KMS-11 (cell line): ENCODE results near the gene TANC1.

Source experiments
- H2AFZ ChIP-seq: fragments of 200-600 bp; sonication (generic); 2 replicates; pipeline ENCODE4 v1.6.1; 2016; ENCODE audit warnings: antibody characterized with exemption, mixed run types, low read depth
- H3K27ac ChIP-seq: fragments of 200-600 bp; sonication (generic); 2 replicates; pipeline ENCODE4 v1.6.1; 2016; ENCODE audit warnings: mild to moderate bottlenecking, mixed run types
- H3K27me3 ChIP-seq: fragments of 200-600 bp; sonication (generic); 2 replicates; pipeline ENCODE4 v1.6.1; 2017; ENCODE audit warnings: mild to moderate bottlenecking, low read depth, mixed run types, moderate library complexity; ENCODE audit not compliant: insufficient read depth
- H3K36me3 ChIP-seq: fragments of 200-600 bp; sonication (generic); 2 replicates; pipeline ENCODE4 v1.6.1; 2017; ENCODE audit warnings: mild to moderate bottlenecking, mixed run types; ENCODE audit not compliant: insufficient read depth
- H3K4me1 ChIP-seq: fragments of 200-600 bp; sonication (generic); 2 replicates; pipeline ENCODE4 v1.6.1; 2016; ENCODE audit warnings: mild to moderate bottlenecking, low read depth, mixed run types; ENCODE audit not compliant: poor library complexity, severe bottlenecking
- H3K4me2 ChIP-seq: fragments of 200-600 bp; sonication (generic); 2 replicates; pipeline ENCODE4 v1.7.0; 2016; ENCODE audit warnings: mild to moderate bottlenecking, mixed run types
- H3K4me3 ChIP-seq: fragments of 200-600 bp; sonication (generic); IDR thresholded peaks from 2 replicates; pipeline ENCODE4 v1.6.1; 2017; ENCODE audit warnings: low read depth, low read length, mixed read lengths; ENCODE audit not compliant: insufficient read depth
- H3K79me2 ChIP-seq: fragments of 200-600 bp; sonication (generic); 2 replicates; pipeline ENCODE4 v1.6.1; 2016; ENCODE audit warnings: low read depth, mixed run types; ENCODE audit not compliant: insufficient read depth
- H3K9ac ChIP-seq: fragments of 200-600 bp; sonication (generic); 2 replicates; pipeline ENCODE4 v1.6.1; 2016; ENCODE audit warnings: mild to moderate bottlenecking, mixed run types
- H4K20me1 ChIP-seq: fragments of 200-600 bp; sonication (generic); 2 replicates; pipeline ENCODE4 v1.6.1; 2016; ENCODE audit warnings: mild to moderate bottlenecking, mixed run types; ENCODE audit not compliant: insufficient read depth
- TF ChIP-seq, protein P1 (sequence below): fragments of 200-600 bp; sonication (generic); conservative IDR thresholded peaks from 2 replicates; pipeline ENCODE4 v1.6.1; 2017; ENCODE audit warnings: low read depth, mild to moderate bottlenecking, antibody characterized with exemption, low read length, moderate library complexity, mixed read lengths

Gene TANC1

GRCh38 chr2:159196393-159196925 lies 228.0 kb downstream of the TANC1 start:
- Histone ChIP-seq H3K4me1 (peaks cover 9% of the 10 kb centered on the region), H3K4me3 (no peak overlapping the region), H2AFZ (no peak overlapping the region), H3K27me3 (no peaks in the 10 kb centered on the region), H3K9ac (no peak overlapping the region), H3K27ac (no peak overlapping the region), H4K20me1 (no peaks in the 10 kb centered on the region), H3K36me3 (no peaks in the 10 kb centered on the region; the same call in 1 of the 2 replicates), H3K4me2 (no peak overlapping the region), H3K79me2 (no peaks in the 10 kb centered on the region)
- TF ChIP-seq, protein P1, sequence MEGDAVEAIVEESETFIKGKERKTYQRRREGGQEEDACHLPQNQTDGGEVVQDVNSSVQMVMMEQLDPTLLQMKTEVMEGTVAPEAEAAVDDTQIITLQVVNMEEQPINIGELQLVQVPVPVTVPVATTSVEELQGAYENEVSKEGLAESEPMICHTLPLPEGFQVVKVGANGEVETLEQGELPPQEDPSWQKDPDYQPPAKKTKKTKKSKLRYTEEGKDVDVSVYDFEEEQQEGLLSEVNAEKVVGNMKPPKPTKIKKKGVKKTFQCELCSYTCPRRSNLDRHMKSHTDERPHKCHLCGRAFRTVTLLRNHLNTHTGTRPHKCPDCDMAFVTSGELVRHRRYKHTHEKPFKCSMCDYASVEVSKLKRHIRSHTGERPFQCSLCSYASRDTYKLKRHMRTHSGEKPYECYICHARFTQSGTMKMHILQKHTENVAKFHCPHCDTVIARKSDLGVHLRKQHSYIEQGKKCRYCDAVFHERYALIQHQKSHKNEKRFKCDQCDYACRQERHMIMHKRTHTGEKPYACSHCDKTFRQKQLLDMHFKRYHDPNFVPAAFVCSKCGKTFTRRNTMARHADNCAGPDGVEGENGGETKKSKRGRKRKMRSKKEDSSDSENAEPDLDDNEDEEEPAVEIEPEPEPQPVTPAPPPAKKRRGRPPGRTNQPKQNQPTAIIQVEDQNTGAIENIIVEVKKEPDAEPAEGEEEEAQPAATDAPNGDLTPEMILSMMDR = no peak

GRCh38 chr2:159199236-159199635 lies 230.8 kb downstream of the TANC1 start:
- no peak overlapping the region for H3K9ac ChIP-seq
- no peak overlapping the region for H2AFZ ChIP-seq
- H3K4me3 ChIP-seq = no peak overlapping the region
- no peaks in the 10 kb centered on the region for H3K79me2 ChIP-seq
- no peak overlapping the region for H3K27ac ChIP-seq
- H3K27me3 ChIP-seq = no peaks in the 10 kb centered on the region
- no peaks in the 10 kb centered on the region; the same call in 1 of the 2 replicates for H3K36me3 ChIP-seq
- peaks cover 9% of the 10 kb centered on the region for H3K4me1 ChIP-seq
- H4K20me1 ChIP-seq = no peaks in the 10 kb centered on the region
- TF ChIP-seq, protein P1 = no peak
- no peak overlapping the region for H3K4me2 ChIP-seq

DNA sequence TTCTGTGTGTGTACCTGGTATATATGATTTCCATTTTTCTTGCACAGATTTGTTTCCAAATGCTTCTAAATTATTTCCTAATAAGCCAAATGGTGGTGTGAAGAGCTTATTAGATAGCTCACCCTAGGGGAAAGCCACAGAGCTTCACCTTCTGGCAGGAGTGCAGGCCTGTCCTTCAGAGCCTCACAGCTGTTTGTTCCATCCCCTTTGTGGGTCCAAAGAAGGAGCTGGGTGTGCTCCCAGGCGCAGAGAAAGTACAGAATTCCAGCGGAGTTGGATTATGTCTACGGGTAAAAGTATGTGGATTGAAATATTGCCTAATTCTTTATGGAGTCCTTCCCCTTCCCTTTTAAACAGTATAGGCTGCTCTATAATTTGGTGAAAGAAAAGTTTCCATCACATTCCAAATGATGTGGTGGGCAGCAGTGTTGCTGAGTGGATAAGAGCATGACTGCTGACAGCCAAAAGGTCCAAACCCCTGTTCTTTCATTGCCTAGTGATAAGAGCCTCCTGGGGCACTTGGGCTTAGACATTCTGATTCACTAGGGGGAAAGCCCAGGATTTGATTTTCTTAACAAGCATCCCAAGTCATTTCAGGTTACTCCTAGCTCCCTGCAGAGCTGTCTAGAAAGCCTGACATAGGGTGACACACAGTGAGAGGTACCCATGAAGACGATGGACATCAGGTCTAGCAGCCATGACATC lies 231.5 kb downstream of the TANC1 start:
- no peaks in the 10 kb centered on the region for H3K79me2 ChIP-seq
- no peak overlapping the region for H3K27ac ChIP-seq
- TF ChIP-seq, protein P1 = no peak
- H4K20me1 ChIP-seq = no peaks in the 10 kb centered on the region
- no peak overlapping the region for H3K9ac ChIP-seq
- no peak overlapping the region for H3K4me2 ChIP-seq
- H3K4me3 ChIP-seq = no peak overlapping the region
- H2AFZ ChIP-seq = no peak overlapping the region
- H3K4me1 ChIP-seq = peaks cover 9% of the 10 kb centered on the region
- H3K36me3 ChIP-seq = no peaks in the 10 kb centered on the region; the same call in 1 of the 2 replicates
- H3K27me3 ChIP-seq = no peaks in the 10 kb centered on the region

GRCh38 chr2:159200498-159200897 lies 232.1 kb downstream of the TANC1 start:
- TF ChIP-seq, protein P1 = no peak
- H3K27me3 ChIP-seq = no peaks in the 10 kb centered on the region
- H2AFZ ChIP-seq = no peak overlapping the region
- H3K79me2 ChIP-seq = no peaks in the 10 kb centered on the region
- no peak overlapping the region for H3K27ac ChIP-seq
- no peak overlapping the region for H3K4me3 ChIP-seq
- peaks cover 9% of the 10 kb centered on the region for H3K4me1 ChIP-seq
- no peak overlapping the region for H3K9ac ChIP-seq
- no peaks in the 10 kb centered on the region; the same call in 1 of the 2 replicates for H3K36me3 ChIP-seq
- no peak overlapping the region for H3K4me2 ChIP-seq
- no peaks in the 10 kb centered on the region for H4K20me1 ChIP-seq
